Osteocyte (in vitro differentiated cells): ENCODE results near the gene TULP1. TPM values are rescaled to one million over a fixed set of nuclear protein-coding genes. Genes with fewer than 3 reads are reported as not detected.

ENCODE experiments used
- DNase-seq: peaks from one replicate; pipeline ENCODE4 v3.0.0; 2021; ENCODE audit warnings: mixed read lengths; ENCODE audit not compliant: unreplicated experiment; ENCODE audit errors: extremely low spot score
- H3K27ac Mint-ChIP-seq: one replicate; pipeline ENCODE4 v1.8.0; 2021; ENCODE audit warnings: mild to moderate bottlenecking, mixed read lengths; ENCODE audit not compliant: unreplicated experiment
- H3K27me3 Mint-ChIP-seq: one replicate; pipeline ENCODE4 v1.8.0; 2021; ENCODE audit warnings: mixed read lengths; ENCODE audit not compliant: unreplicated experiment
- H3K36me3 Mint-ChIP-seq: one replicate; pipeline ENCODE4 v1.8.0; 2021; ENCODE audit warnings: mixed read lengths; ENCODE audit not compliant: unreplicated experiment
- H3K4me1 Mint-ChIP-seq: one replicate; pipeline ENCODE4 v1.8.0; 2021; ENCODE audit warnings: mixed read lengths; ENCODE audit not compliant: unreplicated experiment
- H3K4me3 Mint-ChIP-seq: one replicate; pipeline ENCODE4 v1.8.0; 2021; ENCODE audit warnings: mild to moderate bottlenecking, moderate library complexity, mixed read lengths; ENCODE audit not compliant: unreplicated experiment
- H3K9me3 Mint-ChIP-seq: one replicate; pipeline ENCODE4 v1.8.0; 2021; ENCODE audit warnings: mixed read lengths; ENCODE audit not compliant: unreplicated experiment
- total RNA-seq: library from RNA; stranded (reverse); gene quantifications from 2 replicates; pipeline ENCODE4 v1.2.1, GENCODE V29; 2021
- TF ChIP-seq, protein P1 (sequence below): fragments of 200-600 bp; sonication (generic); IDR thresholded peaks from 2 replicates; pipeline ENCODE4 v1.5.0; 2021; ENCODE audit warnings: antibody characterized with exemption, mild to moderate bottlenecking, moderate library complexity

The TULP1 gene
- total RNA-seq, 1 donor from 2014 or later = not detected

DNA sequence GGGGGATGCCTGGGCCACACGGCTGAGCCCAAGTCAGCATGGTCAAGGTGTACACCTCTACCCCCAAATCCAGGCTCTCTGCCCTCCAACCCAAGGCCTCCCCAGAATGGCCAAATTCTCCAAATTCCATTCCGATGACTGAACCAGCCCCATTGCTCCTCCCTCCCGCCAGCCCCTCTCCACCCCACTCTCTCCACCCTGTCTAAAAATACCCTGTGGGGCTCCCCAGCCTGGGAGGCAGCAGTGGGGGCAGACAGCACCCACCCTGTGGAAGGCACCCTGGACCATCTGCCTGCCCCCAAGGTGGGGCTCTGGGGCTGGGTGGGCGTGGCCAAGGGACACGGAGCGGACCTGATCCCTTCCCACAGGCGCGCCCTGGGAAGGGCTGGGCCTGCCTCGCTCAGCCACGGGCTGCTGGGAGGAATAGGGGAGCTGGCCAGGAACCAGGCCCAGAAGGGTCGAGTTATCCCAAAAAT, 27.3 kb downstream of the TULP1 start:
- H3K4me1 Mint-ChIP-seq = peaks cover 40% of the 10 kb centered on the region
- H3K27ac Mint-ChIP-seq = peak overlapping the region; percentile 90
- DNase-seq = no peak

DNA sequence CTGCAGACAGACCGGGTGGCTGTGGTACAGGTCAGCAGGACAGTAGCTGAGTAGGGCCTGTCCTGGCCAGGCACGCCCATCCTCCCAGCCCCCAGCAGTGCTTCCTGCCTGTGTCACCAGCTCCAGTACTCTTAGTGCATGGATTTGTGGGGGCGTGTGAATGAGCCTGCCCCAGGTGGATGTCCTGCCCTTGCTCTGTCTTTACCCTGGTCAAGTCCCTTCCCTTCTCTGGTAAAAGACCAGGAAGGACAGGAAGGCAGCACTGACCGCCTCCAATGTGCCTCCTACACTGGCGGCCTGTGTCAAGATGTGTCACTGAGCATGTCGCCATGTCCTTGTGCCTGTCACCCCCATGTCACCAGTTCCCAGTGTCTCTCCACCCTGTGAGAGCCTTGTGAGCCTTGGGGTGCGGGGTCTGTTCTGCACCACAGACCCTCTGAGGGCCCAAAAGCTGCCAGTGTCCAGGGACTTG, 27.7 kb downstream of the TULP1 start:
- H3K27ac Mint-ChIP-seq = peak overlapping the region; percentile 90
- peaks cover 36% of the 10 kb centered on the region for H3K4me1 Mint-ChIP-seq
- no peak for DNase-seq
- TF ChIP-seq, protein P1, sequence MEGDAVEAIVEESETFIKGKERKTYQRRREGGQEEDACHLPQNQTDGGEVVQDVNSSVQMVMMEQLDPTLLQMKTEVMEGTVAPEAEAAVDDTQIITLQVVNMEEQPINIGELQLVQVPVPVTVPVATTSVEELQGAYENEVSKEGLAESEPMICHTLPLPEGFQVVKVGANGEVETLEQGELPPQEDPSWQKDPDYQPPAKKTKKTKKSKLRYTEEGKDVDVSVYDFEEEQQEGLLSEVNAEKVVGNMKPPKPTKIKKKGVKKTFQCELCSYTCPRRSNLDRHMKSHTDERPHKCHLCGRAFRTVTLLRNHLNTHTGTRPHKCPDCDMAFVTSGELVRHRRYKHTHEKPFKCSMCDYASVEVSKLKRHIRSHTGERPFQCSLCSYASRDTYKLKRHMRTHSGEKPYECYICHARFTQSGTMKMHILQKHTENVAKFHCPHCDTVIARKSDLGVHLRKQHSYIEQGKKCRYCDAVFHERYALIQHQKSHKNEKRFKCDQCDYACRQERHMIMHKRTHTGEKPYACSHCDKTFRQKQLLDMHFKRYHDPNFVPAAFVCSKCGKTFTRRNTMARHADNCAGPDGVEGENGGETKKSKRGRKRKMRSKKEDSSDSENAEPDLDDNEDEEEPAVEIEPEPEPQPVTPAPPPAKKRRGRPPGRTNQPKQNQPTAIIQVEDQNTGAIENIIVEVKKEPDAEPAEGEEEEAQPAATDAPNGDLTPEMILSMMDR = no peak
- H3K27me3 Mint-ChIP-seq = no peaks in the 10 kb centered on the region
- no peak overlapping the region for H3K4me3 Mint-ChIP-seq
- no peaks in the 10 kb centered on the region for H3K9me3 Mint-ChIP-seq
- H3K36me3 Mint-ChIP-seq = peaks cover 7% of the 10 kb centered on the region

More for the DNA sequence above, 27.3 kb downstream of the TULP1 start:
- Mint-ChIP-seq H3K36me3 (peaks cover 7% of the 10 kb centered on the region), H3K9me3 (no peaks in the 10 kb centered on the region), H3K4me3 (no peak overlapping the region), H3K27me3 (no peaks in the 10 kb centered on the region)
- TF ChIP-seq, protein P1 = no peak

DNA sequence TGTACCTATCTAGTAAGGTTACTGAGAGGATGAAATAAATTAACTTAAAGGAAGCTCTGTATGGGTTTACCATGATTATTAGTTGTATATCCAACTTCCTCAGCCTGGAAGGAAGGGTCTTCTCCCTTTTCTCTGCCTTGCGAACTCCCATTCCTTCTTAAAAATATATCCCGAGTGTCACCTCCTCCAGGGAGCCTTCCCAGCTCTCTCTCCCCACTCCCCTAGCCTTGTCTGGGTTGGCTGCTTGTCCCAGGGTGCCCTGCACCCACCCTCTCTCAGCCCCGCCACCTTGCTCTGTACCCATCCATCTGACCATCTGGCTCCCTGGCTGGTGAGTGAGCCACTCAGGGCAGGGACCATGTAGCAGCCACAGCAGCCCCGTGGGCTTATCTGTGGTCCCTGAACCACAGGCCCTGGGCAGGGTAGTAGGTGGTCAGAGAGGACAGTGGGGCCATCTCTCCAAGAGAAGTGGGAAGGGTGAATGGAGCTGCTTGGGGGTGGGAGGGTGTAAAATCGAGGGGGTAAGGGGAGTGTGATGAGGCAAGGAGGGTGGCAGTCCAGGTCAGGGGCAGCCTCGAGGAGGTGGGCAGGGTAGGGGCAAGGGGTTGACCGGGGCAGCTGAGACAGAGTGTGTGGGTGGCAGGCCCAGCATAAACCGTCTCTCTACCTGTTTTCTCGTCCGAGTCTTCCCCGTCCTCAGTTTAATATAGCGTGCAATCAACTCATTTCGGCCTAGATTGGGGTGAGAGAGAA, 28.6 kb downstream of the TULP1 start:
- Mint-ChIP-seq H3K9me3 (no peaks in the 10 kb centered on the region), H3K4me1 (peaks cover 37% of the 10 kb centered on the region), H3K4me3 (no peak overlapping the region), H3K27me3 (no peaks in the 10 kb centered on the region), H3K36me3 (peaks cover 9% of the 10 kb centered on the region), H3K27ac (no peak overlapping the region)
- DNase-seq = no peak
- TF ChIP-seq, protein P1 = no peak

DNA sequence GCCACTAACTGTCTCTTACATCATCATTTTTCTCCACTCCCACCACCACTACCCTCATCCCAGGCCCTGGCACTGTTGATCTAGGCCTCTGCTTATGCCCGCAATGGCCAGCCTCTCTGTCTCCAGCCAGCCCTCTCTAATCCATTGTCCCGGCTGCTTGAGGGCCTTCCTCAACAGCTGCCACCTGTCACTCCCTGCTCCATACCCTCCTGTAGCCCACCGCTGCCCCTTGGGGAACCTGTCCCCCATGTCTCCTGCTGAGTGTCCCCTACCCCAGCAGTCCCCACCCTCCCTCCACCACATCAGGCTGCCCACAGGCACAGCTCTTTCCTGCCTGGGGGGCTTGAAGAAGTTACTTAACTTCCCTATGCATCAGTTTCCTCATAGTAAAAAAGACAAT, 29.2 kb downstream of the TULP1 start:
- Mint-ChIP-seq H3K27ac (no peak overlapping the region), H3K27me3 (no peaks in the 10 kb centered on the region)

DNA sequence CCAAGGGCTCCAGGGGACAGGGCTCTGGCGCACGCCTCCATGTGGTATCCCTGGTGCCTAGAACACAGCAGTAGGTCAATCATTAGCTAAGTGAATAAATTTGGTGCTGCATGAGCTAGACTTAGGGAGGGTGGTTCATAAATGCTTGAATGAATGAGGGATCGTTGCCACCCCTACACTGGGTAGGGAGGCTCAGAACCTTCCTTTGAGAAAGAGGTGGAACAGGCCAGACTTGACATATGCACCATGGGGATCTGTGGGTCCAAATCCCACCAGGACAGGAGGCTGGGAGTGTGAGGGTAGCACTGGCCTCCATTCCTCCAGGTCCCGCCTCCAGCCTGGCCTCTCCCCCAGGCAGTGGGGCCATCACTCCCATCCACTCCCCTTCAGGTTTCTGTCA, 29.6 kb downstream of the TULP1 start:
- TF ChIP-seq, protein P1 = no peak
- H3K4me3 Mint-ChIP-seq = no peak overlapping the region
- H3K4me1 Mint-ChIP-seq = peaks cover 31% of the 10 kb centered on the region
- H3K27me3 Mint-ChIP-seq = no peaks in the 10 kb centered on the region
- no peak for DNase-seq
- H3K36me3 Mint-ChIP-seq = peaks cover 14% of the 10 kb centered on the region
- H3K9me3 Mint-ChIP-seq = no peaks in the 10 kb centered on the region
- no peak overlapping the region for H3K27ac Mint-ChIP-seq

More for the DNA sequence above, 29.2 kb downstream of the TULP1 start:
- TF ChIP-seq, protein P1 = no peak
- Mint-ChIP-seq H3K4me1 (peaks cover 35% of the 10 kb centered on the region), H3K9me3 (no peaks in the 10 kb centered on the region), H3K4me3 (no peak overlapping the region), H3K36me3 (peaks cover 10% of the 10 kb centered on the region)
- DNase-seq = no peak
